Activated CD8-positive, alpha-beta memory T cell treated with anti-CD3 and anti-CD28 coated beads, Interleukin-2, amount 10 ng/mL, durations not matched to agents 7 days and 5 days (primary cell): ENCODE measurements around the gene COL23A1. TPM values are rescaled to one million over a fixed set of nuclear protein-coding genes. Genes with fewer than 3 reads are reported as not detected.
A peak's percentile ranks its signal among the peaks of the same experiment; 100 is the strongest.

Experiments
- ATAC-seq: fragments of 150-1000 bp; cut with Tn5 transposase; one replicate; pipeline ENCODE4 v1.10.0; 2021; ENCODE audit warnings: moderate library complexity
- CTCF ChIA-PET: fragments of 350-600 bp; sonication (Branson Sonifier 250); formaldehyde crosslinking; loops from one replicate; lab custom pipeline; 2021; ENCODE audit warnings: antibody characterized with exemption; lab: Charles Lee
- DNase-seq: peaks from one replicate; pipeline ENCODE4 v3.0.0-alpha.2; 2020
- H3K27ac Mint-ChIP-seq: one replicate; pipeline ENCODE4 v1.8.0; 2021; ENCODE audit warnings: mild to moderate bottlenecking, mixed read lengths
- H3K27me3 Mint-ChIP-seq: one replicate; pipeline ENCODE4 v1.8.0; 2021; ENCODE audit warnings: mixed read lengths
- H3K36me3 Mint-ChIP-seq: one replicate; pipeline ENCODE4 v1.8.0; 2021; ENCODE audit warnings: mild to moderate bottlenecking, mixed read lengths
- H3K4me1 Mint-ChIP-seq: one replicate; pipeline ENCODE4 v1.8.0; 2021; ENCODE audit warnings: mixed read lengths
- H3K4me3 Mint-ChIP-seq: one replicate; pipeline ENCODE4 v1.8.0; 2021; ENCODE audit warnings: mild to moderate bottlenecking, moderate library complexity, mixed read lengths
- H3K9me3 Mint-ChIP-seq: one replicate; pipeline ENCODE4 v1.8.0; 2022; ENCODE audit warnings: low read depth, mixed read lengths
- total RNA-seq, 2 experiments: library from RNA; stranded (reverse); gene quantifications; one replicate each; pipeline ENCODE4 v1.2.3, GENCODE V29; 2021

COL23A1 gene
- total RNA-seq, 2 experiments from 2014 or later: 0.18 to 0.19 TPM

DNA sequence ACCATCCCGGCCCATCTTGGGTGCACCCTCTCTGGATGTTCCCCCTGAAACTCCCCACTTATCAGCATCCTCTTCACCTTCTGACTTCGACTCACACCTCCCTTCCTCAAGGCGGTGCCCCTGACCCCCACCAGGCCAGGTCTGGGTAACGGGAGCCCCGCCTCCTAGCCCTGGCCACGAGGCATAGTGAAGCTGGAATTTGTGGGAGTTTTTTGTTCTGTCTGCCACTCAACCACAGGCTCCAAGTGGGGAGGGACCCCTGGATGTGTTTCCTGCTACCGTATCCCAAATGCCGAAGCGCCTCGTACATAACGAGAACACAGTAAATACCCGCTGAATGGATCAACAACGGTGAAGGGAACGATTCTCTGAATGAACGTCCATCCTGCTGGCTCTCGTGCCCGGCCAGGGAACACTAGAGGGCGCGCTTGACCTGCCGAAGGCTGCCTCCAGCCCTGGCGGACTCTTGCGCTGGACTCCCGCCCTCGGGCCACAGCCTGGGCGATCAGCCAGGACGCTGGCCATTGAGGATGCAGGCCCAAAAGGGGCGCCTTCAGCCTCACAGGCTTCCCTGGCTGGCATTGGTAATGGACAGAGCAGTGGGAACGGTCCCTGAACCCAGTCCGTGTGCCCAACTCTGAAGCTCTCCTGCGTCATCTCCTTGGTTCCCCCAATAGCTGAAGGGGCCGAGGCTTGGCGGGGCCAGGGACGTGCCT lies 310.3 kb downstream of the COL23A1 start:
- DNase-seq (peak; percentile 73), ATAC-seq (peak; percentile 86)
- Mint-ChIP-seq H3K9me3 (peaks cover 10% of the 10 kb centered on the region), H3K27ac (peak overlapping the region; percentile 54), H3K27me3 (peaks cover 19% of the 10 kb centered on the region), H3K4me3 (no peak overlapping the region), H3K36me3 (peaks cover 4% of the 10 kb centered on the region), H3K4me1 (peaks cover 4% of the 10 kb centered on the region)
- CTCF ChIA-PET: interaction anchor here (0.6 to 7.0 kb wide), 16 partner anchors 9 to 451 kb away, joined by 3 to 44 read pairs (median 3); partner anchors contain the start of gene ZNF354A

GRCh38 chr5:178279026-178279722 lies 311.0 kb downstream of the COL23A1 start:
- Mint-ChIP-seq H3K4me1 (peaks cover 4% of the 10 kb centered on the region), H3K27me3 (peaks cover 19% of the 10 kb centered on the region), H3K4me3 (no peak overlapping the region), H3K36me3 (peaks cover 4% of the 10 kb centered on the region), H3K9me3 (peaks cover 10% of the 10 kb centered on the region), H3K27ac (no peak overlapping the region)
- ATAC-seq (no peak), DNase-seq (no peak)
- CTCF ChIA-PET: interaction anchor here (0.6 to 7.0 kb wide), 9 partner anchors 8 to 451 kb away, joined by 3 to 44 read pairs (median 4); partner anchors contain the start of gene ZNF354A

- H3K27me3 Mint-ChIP-seq: peaks cover 19% of the 10 kb centered on the region
- CTCF ChIA-PET: interaction anchor here (1.3 to 7.0 kb wide), 3 partner anchors 15 to 43 kb away, joined by 4 to 44 read pairs (median 7); no protein-coding TSS in a partner anchor
- peaks cover 4% of the 10 kb centered on the region for H3K9me3 Mint-ChIP-seq
- peaks cover 4% of the 10 kb centered on the region for H3K36me3 Mint-ChIP-seq
- DNase-seq (no peak), ATAC-seq (no peak)
- no peak overlapping the region for H3K27ac Mint-ChIP-seq
- H3K4me3 Mint-ChIP-seq: no peak overlapping the region
- H3K4me1 Mint-ChIP-seq: peaks cover 4% of the 10 kb centered on the region
Observed at GRCh38 chr5:178278358-178279023, 311.7 kb downstream of the COL23A1 start.

GRCh38 chr5:178277866-178278265 lies 312.3 kb downstream of the COL23A1 start:
- ATAC-seq (no peak), DNase-seq (no peak)
- Mint-ChIP-seq H3K9me3 (no peaks in the 10 kb centered on the region), H3K27me3 (peaks cover 15% of the 10 kb centered on the region), H3K36me3 (no peaks in the 10 kb centered on the region), H3K4me1 (peaks cover 4% of the 10 kb centered on the region), H3K4me3 (no peak overlapping the region), H3K27ac (no peak overlapping the region)
- CTCF ChIA-PET: interaction anchor here (0.6 to 7.0 kb wide), 2 partner anchors 42 to 1729 kb away, joined by 3 to 44 read pairs; partner anchors contain the start of gene CDHR2

- H3K9me3 Mint-ChIP-seq: no peaks in the 10 kb centered on the region
- DNase-seq: no peak
- H3K27me3 Mint-ChIP-seq: peaks cover 15% of the 10 kb centered on the region
- H3K4me3 Mint-ChIP-seq: no peak overlapping the region
- no peaks in the 10 kb centered on the region for H3K36me3 Mint-ChIP-seq
- ATAC-seq: no peak
- CTCF ChIA-PET: interaction anchor here (0.6 to 7.0 kb wide), 2 partner anchors 41 to 1728 kb away, joined by 3 to 44 read pairs; partner anchors contain the start of gene CDHR2
- H3K4me1 Mint-ChIP-seq: peaks cover 4% of the 10 kb centered on the region
- no peak overlapping the region for H3K27ac Mint-ChIP-seq
Observed at GRCh38 chr5:178277346-178277745, 312.8 kb downstream of the COL23A1 start.

DNA sequence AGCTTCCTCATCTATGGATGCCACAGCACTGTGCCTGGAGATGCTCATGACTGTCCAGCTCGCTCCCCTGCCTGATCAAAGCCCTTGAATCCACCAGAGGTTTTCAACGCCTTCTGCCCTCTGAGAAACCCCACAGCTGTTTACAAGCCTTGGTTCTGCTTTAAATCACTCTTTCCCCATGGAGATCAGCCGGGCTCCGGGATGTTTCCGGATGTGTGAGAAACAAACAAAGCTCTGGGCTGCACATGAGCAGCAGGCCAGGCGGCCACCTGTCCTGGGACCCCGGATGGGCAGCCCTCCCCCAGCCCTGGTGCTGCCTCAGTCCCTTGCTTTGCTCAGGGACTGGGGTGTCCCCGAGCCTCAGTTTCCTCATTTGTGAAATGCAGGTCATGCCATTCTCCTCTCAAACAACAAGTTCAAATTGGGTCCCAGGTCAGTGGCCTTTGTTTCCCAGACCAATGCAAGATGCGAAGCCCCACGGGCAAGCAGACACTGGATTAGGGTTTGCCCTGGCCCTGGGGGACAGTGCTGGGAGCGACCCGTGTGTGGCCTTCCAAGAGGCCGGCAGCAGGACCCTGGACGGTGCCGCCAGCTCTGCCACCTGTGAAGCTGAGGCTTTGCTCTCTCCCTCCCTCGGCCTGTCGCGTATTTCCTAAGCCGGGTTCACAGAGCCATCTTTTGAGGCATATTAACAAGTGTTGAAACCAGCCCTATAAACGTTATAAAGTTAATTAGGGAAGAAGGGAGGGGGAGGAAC lies 315.2 kb downstream of the COL23A1 start:
- Mint-ChIP-seq H3K27ac (no peak overlapping the region), H3K36me3 (no peaks in the 10 kb centered on the region), H3K27me3 (peaks cover 11% of the 10 kb centered on the region), H3K4me1 (peaks cover 4% of the 10 kb centered on the region), H3K9me3 (no peaks in the 10 kb centered on the region), H3K4me3 (no peak overlapping the region)
- CTCF ChIA-PET: interaction anchor here (1.7 to 7.0 kb wide), 2 partner anchors 9 to 39 kb away, joined by 6 to 44 read pairs; no protein-coding TSS in a partner anchor
- no peak for ATAC-seq
- DNase-seq: no peak

DNA sequence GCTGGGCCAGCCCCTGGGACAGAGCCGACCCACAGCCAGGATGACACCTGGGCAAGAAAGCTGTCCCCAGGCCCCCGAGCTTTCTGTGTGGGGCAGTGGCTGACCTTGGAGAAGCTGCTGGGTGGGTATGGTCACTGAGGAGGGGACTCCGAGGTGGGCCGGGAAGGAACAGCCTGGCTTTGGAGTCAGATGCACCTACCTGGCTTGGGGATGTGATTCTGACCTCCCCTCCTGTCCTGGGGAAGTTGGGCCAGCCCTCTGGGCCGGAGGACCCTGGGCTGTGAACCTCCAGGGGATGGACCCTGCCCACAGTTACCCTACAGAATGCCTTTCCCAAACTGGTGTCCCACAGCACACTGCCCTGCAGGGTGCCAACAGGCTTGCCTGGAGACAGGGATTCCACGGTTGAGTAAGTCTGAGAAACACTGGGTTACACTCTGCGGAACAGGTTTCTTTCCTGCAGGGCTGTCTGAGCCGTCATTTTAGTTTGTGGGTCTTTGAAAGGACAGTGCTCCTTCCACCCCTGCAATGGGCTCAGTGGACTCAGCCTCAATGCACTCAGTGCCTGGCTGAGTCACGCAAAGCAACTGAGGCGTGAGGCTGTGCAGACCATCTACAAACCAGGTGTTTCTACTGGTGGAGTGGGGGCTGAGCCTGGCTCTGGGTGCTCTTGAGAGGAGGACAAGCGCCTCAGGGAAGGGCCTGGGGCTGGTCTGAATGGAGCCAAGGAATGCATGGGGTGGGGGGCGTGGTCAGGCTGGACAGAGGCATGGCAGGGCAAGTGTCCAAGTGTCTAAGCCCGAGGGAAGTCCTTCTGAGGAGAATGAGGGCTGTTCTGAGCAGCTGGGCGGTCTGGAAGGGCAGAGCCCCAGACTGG lies 316.3 kb downstream of the COL23A1 start:
- no peak for ATAC-seq
- DNase-seq: no peak
- peaks cover 8% of the 10 kb centered on the region for H3K27me3 Mint-ChIP-seq
- CTCF ChIA-PET: interaction anchor here (1.7 kb wide), 1 partner anchor 10 kb away, joined by 6 read pairs; no protein-coding TSS in a partner anchor
- no peak overlapping the region for H3K4me3 Mint-ChIP-seq
- H3K9me3 Mint-ChIP-seq: no peaks in the 10 kb centered on the region
- H3K36me3 Mint-ChIP-seq: no peaks in the 10 kb centered on the region
- no peaks in the 10 kb centered on the region for H3K4me1 Mint-ChIP-seq
- H3K27ac Mint-ChIP-seq: no peak overlapping the region

- DNase-seq (no peak), ATAC-seq (no peak)
- H3K27me3 Mint-ChIP-seq: peaks cover 8% of the 10 kb centered on the region
- H3K9me3 Mint-ChIP-seq: no peaks in the 10 kb centered on the region
- H3K4me1 Mint-ChIP-seq: no peaks in the 10 kb centered on the region
- CTCF ChIA-PET: interaction anchor here (0.9 kb wide), 1 partner anchor 42 kb away, joined by 3 read pairs; no protein-coding TSS in a partner anchor
- H3K27ac Mint-ChIP-seq: no peak overlapping the region
- no peaks in the 10 kb centered on the region for H3K36me3 Mint-ChIP-seq
- no peak overlapping the region for H3K4me3 Mint-ChIP-seq
Observed at GRCh38 chr5:178273041-178273440, 317.2 kb downstream of the COL23A1 start.

GRCh38 chr5:178272591-178272990 lies 317.6 kb downstream of the COL23A1 start:
- H3K27ac Mint-ChIP-seq: no peak overlapping the region
- no peak overlapping the region for H3K4me3 Mint-ChIP-seq
- no peaks in the 10 kb centered on the region for H3K9me3 Mint-ChIP-seq
- H3K36me3 Mint-ChIP-seq: no peaks in the 10 kb centered on the region
- ATAC-seq: no peak
- CTCF ChIA-PET: interaction anchor here (0.9 kb wide), 1 partner anchor 42 kb away, joined by 3 read pairs; no protein-coding TSS in a partner anchor
- H3K4me1 Mint-ChIP-seq: no peaks in the 10 kb centered on the region
- DNase-seq: no peak
- H3K27me3 Mint-ChIP-seq: peaks cover 5% of the 10 kb centered on the region

DNA sequence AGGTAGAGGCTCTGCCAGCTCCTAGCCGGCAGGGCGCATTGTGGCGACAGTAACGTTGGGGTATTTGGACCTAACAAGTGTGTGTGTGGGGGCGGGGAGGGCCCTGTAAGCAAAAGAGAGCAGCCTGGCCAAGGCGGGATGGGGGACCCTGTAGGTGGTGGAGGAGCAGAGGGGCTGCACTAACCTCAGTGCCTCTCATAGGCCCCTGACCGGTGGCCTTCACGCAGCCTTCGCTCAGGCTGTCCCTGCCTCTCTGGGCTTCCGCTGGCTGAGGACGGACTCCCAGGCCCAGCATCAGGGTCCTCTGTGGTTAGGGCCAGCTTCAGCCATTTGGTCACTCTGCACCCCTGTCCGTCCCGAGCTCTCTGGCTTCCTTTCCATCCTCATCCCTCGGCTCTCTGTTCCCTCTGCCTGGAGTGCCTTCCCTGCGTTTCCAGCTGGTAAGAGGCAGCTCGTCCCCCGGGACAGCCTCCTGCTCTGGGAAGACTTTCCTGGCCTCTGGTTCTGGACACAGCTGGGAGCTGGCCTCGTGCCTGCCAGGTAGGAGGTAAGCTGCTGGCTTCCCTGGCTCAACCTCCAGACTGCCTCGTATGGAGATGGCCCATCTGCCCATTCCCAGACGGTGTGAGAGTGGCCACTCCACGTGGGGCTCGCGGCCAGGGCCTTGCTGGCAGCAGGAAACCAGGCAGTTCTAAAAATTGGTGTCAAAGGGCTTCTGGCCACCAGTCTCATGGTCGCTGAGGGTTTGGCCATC lies 318.3 kb downstream of the COL23A1 start:
- H3K9me3 Mint-ChIP-seq: no peaks in the 10 kb centered on the region
- H3K27me3 Mint-ChIP-seq: peaks cover 3% of the 10 kb centered on the region
- H3K4me1 Mint-ChIP-seq: no peaks in the 10 kb centered on the region
- CTCF ChIA-PET: interaction anchor here (1.1 to 1.5 kb wide), 2 partner anchors 8 to 37 kb away, joined by 4 to 5 read pairs; no protein-coding TSS in a partner anchor
- no peaks in the 10 kb centered on the region for H3K36me3 Mint-ChIP-seq
- no peak for ATAC-seq
- H3K27ac Mint-ChIP-seq: no peak overlapping the region
- no peak overlapping the region for H3K4me3 Mint-ChIP-seq
- DNase-seq: no peak

- H3K27ac Mint-ChIP-seq: no peak overlapping the region
- peaks cover 3% of the 10 kb centered on the region for H3K27me3 Mint-ChIP-seq
- no peaks in the 10 kb centered on the region for H3K36me3 Mint-ChIP-seq
- H3K9me3 Mint-ChIP-seq: no peaks in the 10 kb centered on the region
- CTCF ChIA-PET: interaction anchor here (1.1 to 1.5 kb wide), 2 partner anchors 9 to 36 kb away, joined by 4 to 5 read pairs; no protein-coding TSS in a partner anchor
- no peak overlapping the region for H3K4me3 Mint-ChIP-seq
- ATAC-seq: no peak
- DNase-seq: no peak
- no peaks in the 10 kb centered on the region for H3K4me1 Mint-ChIP-seq
Observed at GRCh38 chr5:178271231-178271630, 319.0 kb downstream of the COL23A1 start.
